ENCODE data around the gene GRB7.
"Not testable (repeated sequence)": the region's sequence is repeated elsewhere in the genome, so short reads cannot be mapped to it uniquely, and the experiment has no call there.

The GRB7 gene

GRCh38 chr17:39753514-39754160, 15.9 kb downstream of the GRB7 start:
- DNase-seq, result no peak

- DNase-seq, result peak; percentile 97
Measured at GRCh38 chr17:39754161-39754957, 16.6 kb downstream of the GRB7 start.

- no peak for DNase-seq
Measured at GRCh38 chr17:39754958-39755553, 17.3 kb downstream of the GRB7 start.

- no peak for DNase-seq
Measured at GRCh38 chr17:39755554-39756379, 18.0 kb downstream of the GRB7 start.

GRCh38 chr17:39756380-39757079, 18.8 kb downstream of the GRB7 start:
- DNase-seq, result no peak

- no peak for DNase-seq
Measured at GRCh38 chr17:39757176-39757662, 19.5 kb downstream of the GRB7 start.

GRCh38 chr17:39757931-39758873, 20.5 kb downstream of the GRB7 start:
- no peak for DNase-seq

- no peak for DNase-seq
Measured at GRCh38 chr17:39759204-39759603, 21.5 kb downstream of the GRB7 start.

- DNase-seq, result no peak
Measured at GRCh38 chr17:39761861-39762496, 24.2 kb downstream of the GRB7 start.

- DNase-seq, result no peak
Measured at GRCh38 chr17:39763051-39763820, 25.5 kb downstream of the GRB7 start.

- DNase-seq, result not testable (repeated sequence)
Measured at GRCh38 chr17:39764171-39764570, 26.4 kb downstream of the GRB7 start.

- no peak for DNase-seq
Measured at GRCh38 chr17:39765175-39765574, 27.4 kb downstream of the GRB7 start.

- no peak for DNase-seq
Measured at GRCh38 chr17:39765766-39766165, 28.0 kb downstream of the GRB7 start.

- DNase-seq, result no peak
Measured at GRCh38 chr17:39767147-39767546, 29.4 kb downstream of the GRB7 start.

- peak; percentile 12 for DNase-seq
Measured at GRCh38 chr17:39769974-39770587, 32.3 kb downstream of the GRB7 start.

GRCh38 chr17:39772415-39772814, 34.7 kb downstream of the GRB7 start:
- DNase-seq, result no peak

- DNase-seq, result no peak
Measured at GRCh38 chr17:39772987-39773934, 35.5 kb downstream of the GRB7 start.

- DNase-seq, result no peak
Measured at GRCh38 chr17:39774047-39774446, 36.3 kb downstream of the GRB7 start.
